ENCODE data around the gene ENG.
"Not testable (repeated sequence)": the region's sequence is repeated elsewhere in the genome, so short reads cannot be mapped to it uniquely, and the experiment has no call there.

DNA sequence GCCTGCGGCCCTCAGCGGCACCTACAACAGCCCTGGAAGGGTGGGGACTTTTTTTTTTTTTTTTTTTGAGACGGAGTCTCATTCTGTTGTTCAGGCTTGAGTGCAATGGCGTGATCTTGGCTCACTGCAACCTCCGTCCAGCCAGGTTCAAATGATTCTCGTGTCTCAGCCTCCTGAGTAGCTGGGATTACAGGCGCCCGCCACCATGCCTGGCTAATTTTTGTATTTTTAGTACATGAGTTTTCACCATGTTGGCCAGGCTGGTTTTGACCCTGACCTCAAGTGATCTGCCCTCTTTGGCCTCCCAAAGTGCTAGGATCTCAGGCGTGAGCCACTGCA lies 15.7 kb upstream of the ENG start:
- not testable (repeated sequence) for TF ChIP-seq CREB1 (CRISPR knock-in tag; IDR thresholded peaks at IDR 0.05; ENCODE audit: low read depth); EZH2 (IDR thresholded peaks at IDR 0.05; ENCODE audit: low read depth, unreplicated experiment); ETS1 (IDR thresholded peaks at IDR 0.05); POLR2AphosphoS5 (IDR thresholded peaks at IDR 0.05; ENCODE audit: low read depth)
- TF ChIP-seq, protein P1, sequence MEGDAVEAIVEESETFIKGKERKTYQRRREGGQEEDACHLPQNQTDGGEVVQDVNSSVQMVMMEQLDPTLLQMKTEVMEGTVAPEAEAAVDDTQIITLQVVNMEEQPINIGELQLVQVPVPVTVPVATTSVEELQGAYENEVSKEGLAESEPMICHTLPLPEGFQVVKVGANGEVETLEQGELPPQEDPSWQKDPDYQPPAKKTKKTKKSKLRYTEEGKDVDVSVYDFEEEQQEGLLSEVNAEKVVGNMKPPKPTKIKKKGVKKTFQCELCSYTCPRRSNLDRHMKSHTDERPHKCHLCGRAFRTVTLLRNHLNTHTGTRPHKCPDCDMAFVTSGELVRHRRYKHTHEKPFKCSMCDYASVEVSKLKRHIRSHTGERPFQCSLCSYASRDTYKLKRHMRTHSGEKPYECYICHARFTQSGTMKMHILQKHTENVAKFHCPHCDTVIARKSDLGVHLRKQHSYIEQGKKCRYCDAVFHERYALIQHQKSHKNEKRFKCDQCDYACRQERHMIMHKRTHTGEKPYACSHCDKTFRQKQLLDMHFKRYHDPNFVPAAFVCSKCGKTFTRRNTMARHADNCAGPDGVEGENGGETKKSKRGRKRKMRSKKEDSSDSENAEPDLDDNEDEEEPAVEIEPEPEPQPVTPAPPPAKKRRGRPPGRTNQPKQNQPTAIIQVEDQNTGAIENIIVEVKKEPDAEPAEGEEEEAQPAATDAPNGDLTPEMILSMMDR (conservative IDR thresholded peaks at IDR 0.05; ENCODE audit: low read depth in 2 of 2), result not testable (repeated sequence)

All from GM23338 (cell line).